Hippocampal formation (tissue), 2 donors: ENCODE data around the gene HPX.
"Not testable (repeated sequence)": the region's sequence is repeated elsewhere in the genome, so short reads cannot be mapped to it uniquely, and the experiment has no call there.

Experiments used
- DNase-seq, 2 donors: peaks; one replicate each; lab custom pipeline; 2025; lab: John Stamatoyannopoulos, UW

HPX gene

GRCh38 chr11:6414874-6415328, 25.9 kb downstream of the HPX start:
- DNase-seq, result no peak

DNA sequence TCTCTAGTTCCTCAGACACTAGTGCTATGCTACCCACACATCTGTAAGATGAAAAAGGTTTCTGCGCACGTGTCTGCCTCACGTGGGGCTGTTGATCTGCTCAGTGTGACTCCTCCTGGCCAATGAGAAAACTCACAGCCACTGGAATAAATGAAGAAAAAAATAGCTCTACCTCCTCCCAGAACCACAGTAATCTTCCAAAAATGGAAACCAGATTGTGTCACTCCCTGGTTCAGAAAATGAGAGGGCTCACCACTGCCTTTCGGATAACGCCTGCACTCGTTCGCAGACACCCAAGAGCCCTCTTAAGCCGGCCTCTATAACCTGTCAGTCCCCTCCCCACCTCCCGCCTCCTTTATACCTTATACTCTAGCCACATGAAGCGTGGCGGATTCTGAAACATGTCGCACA, 27.0 kb downstream of the HPX start:
- DNase-seq, result no peak

DNA sequence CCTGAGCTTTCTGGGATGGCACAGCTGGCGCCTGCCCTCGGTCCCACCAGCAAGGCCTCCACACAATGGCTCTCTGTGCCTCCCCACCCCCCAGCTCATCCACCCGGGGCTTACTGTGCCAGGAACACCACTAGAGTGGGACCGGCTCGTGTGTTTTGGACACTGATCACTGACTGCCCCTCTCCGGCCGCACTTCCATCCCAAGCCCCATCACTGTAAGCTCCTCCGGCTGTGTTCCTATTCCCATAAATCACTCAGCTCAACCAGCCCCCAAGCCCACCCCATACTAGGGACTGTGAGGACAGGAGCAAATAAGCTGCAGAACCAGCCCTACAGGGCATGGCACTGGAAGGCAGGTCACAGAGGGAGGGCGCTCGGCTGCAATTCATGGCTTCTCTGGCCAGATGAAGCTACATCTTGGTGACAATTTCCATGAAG, 29.2 kb downstream of the HPX start:
- DNase-seq, result peak; percentile 82 to 88

DNA sequence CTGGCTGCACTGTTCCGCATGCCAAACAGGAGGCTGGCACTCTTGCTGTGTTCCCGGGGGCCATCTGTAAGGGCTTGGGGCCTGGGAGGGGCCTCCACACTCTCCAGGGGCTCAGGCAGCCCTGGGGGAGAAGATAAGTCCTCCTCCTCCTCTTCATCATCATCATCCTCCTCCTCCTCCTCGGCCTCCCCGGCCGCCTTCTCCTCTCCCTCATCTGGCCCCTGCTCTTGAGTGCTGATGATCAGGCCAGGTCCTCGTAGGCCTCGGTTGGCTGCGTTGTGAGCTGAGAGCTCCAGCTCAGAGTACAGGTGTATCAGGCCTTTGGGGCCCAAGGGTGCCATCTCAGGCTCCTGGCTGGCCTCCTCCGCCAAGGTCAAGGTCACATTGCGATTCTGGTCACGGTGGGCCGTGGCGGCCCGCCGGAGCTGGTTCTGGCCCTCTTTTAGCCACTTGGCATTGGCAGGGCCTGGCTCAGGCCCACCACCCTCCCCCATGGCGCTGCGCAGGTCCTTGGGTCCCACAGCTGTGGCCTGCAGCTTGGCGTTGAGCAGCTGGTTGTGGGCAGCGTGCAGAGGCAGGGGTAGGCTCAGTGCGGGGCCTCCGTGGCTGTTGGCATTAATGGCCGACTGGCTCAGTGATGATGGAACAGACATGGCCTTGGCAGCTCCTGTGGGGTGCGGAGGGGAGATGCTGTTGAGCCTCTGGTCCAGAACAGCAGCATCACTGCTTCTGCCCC, 29.9 kb downstream of the HPX start:
- peak in 1 of 2 donors; percentile 71 for DNase-seq

DNA sequence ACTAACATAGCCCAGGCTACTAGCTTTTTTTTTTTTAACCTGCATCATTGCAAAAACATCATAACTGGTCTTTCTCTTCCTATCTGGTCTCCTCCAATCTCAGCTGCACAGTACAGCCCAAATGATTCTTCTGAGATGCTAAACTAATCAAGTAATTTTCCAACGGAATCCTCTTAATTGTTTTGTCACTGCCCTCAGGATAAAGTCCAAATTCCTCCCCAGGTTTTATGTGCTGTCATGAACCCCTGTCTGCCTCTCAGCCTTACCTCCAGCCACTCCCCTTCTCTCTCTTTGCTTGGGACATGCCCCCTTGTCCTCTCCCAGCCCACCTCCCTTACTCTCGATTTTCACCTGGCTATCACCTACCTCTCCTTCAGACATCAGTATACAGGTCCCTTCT, 34.4 kb downstream of the HPX start:
- no peak for DNase-seq

- no peak for DNase-seq
Observed at GRCh38 chr11:6405846-6406245, 34.9 kb downstream of the HPX start.

DNA sequence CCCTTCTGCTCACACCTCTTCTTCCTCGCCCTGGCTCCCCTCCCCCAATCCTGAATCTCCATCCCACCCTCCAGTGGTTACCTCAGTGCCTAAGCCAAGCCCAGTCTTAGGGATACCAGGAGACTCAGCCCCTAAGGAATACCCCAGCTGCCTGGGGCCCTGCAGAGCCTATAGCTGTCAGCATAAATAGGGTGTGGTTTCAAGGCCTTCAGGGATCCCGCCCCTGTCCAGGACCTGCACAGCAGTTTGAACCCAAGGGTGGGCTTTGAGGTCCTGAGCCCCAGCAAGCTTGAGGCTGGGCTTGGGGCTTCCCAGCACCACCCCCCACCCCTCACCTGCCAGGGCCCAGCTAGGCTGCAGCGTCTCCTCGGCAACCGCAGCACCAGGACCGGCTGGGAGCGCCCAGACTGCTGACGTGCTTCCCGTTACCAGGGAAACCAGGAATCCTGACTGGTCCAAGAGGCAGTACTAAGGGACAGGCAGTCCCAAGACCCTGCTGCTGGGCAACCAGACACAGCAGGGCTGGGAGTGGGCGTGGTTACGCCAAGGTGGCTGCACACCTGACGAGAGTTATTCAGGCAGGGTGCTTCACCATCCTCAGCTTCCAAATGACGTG, 35.6 kb downstream of the HPX start:
- peak; percentile 39 to 42 for DNase-seq

DNA sequence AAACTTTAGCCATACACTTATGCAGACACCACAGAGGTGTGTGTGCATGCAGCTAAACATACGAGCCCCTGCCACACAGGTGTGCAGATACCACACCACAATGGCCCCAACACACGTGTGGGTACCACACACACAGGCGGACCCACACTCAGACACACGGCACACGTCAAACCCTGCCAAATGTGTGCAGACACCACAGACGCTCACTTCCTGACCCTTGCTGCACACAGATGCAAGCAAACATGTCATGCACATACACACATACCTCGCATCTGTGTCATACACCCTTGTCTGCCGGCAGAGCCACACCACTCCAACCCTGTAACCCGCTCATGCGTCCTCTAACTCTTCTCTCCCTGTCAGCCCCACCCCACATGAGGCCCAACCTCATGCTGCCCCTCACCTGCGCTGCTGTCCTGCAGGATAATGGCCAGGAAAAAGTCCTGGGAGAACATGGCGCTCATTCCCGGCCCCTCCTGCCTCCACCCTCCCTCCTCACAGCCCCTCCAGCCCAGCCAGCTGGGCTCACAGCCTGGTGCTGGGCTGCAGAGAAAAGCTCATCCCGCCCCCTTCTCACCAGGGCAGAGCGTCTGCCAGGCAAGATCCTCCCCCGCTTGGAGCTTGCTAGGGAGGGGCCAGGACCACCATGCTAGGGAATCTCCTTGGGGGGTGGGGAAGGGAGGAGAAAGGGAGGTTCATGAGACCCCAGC, 36.3 kb downstream of the HPX start:
- DNase-seq, result peak; percentile 45 to 57

DNA sequence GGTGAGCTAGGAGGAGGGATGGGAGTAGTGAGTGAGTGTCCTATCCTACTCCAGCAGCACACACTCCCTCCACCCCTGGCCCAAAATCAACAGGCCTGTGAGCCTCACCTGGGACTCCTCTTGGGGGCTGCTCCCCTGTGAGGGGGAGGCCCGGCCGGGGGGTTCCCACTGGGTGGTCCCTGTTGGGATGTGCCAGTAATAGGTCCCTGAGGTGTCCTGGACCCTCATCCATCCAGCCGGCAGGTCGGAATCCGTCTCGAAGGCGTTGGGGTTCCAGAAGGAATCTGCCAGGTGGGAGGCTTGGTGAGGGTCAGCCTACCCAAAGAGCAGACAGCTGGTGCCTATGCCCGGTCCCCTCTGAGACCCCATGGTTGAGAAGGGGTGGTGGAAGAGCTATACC, 37.2 kb downstream of the HPX start:
- no peak for DNase-seq

DNA sequence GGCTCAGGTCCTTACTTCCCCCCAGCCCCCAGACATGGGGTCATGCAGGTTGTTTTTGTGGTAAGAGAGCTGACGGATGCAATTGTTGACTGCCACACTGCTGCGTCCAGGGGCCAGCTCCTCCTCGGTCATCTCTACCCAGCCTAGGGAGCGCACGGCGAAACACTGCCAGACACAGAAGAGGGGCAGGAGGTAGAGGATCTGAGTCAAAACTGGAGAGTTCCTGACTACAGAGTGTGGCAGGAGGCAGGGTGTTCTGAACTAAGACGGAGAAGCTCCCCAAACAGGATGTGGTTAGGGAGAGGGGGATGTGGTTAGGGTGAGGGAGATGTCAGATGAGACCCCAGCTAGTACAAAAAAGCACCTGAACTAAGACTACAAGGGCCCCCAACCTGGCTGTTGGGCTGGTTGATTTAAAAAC, 38.2 kb downstream of the HPX start:
- DNase-seq, result no peak

DNA sequence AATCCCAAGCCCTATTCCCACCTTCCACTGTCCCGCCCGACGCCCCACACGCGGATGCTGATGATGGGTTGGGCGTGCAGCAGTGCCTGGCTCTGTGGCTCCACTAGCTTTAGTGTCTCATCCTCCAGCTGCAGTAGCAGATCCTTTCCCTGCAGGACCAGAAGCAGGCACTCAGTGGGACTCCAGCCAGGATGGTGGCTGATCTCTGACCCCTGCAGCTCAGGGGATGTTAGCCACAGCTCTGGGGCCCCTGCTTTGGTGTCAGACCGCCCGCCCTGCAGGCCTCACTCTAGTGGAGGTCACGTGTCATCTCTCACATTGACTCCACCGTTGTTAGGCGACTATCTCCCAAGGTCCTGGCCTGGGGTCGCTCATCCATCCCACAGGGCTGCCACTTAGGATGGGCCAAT, 38.7 kb downstream of the HPX start:
- DNase-seq, result no peak

DNA sequence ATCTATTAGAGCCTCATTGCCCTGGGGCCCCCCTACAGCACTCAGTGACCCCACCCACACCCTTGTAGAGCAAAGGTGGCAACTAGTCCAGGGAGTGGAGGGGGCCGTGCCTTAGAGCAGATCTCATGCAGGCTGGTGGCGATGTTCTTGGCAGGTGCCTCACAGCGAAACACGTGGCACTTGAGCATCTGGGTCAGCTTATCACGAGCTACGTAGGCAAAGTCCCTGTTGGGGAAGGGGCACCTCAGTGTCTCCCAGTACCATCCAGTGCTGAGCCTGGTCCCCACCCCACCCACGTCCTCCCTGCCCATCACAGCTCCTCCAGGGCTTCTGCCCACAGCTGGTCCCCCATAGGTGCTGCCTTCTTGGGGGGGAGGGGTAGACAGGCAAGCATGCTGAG, 39.3 kb downstream of the HPX start:
- no peak for DNase-seq

GRCh38 chr11:6400431-6401345, 40.1 kb downstream of the HPX start:
- no peak for DNase-seq

DNA sequence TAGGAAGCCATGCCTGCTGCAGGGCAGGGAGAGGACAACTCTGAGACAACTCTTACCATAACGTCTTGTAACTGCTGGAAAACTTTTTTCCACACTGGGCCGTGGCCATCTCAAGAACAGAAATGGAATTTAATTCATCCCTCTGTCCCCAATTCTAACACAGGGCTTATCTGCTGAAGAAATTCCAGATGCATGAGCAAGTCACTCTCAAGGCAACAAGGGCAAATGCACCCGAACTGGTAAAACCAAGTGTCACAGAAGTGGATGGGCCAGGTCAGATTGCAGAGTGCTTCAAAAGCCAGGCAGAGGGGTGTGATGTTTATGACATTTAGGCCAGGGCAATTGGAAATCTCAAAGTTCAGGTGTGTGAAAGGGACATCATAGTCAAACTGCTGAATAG, 43.2 kb downstream of the HPX start:
- no peak for DNase-seq

GRCh38 chr11:6397156-6397555, 43.6 kb downstream of the HPX start:
- DNase-seq, result no peak

DNA sequence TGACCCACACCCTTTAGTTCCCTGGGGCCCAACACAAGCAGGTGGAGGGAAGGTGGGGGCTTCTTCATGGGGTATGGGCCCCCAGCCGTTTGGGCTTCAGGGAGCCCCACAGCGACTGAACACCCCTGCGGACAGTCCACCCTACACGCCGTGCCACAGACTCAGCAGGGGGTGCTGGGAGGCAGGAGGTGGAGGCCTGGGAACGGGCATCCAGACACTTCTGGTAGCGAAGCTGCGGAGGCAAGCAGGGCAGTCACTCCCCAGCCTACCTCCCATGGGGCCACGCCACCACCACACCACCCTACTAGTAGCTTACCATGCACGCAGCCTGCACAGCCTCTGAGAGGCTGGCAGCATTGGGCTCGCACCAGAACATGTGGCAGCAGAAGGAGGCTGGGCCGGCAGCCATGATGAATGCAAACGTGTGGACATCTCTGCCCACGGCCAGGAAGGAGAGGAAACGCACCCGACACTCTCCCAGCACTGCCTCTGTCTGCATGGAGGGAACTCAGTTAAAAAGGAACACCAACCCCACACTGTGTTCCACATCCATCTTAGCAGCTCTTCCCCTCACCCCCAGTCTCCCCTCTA, 45.2 kb downstream of the HPX start:
- peak in 1 of 2 donors; percentile 18 for DNase-seq

- DNase-seq, result no peak
Observed at GRCh38 chr11:6393989-6394670, 46.7 kb downstream of the HPX start.

- DNase-seq, result not testable (repeated sequence)
Observed at GRCh38 chr11:6392251-6392650, 48.5 kb downstream of the HPX start.

GRCh38 chr11:6391537-6392134, 49.2 kb downstream of the HPX start:
- no peak for DNase-seq

- no peak for DNase-seq
Observed at GRCh38 chr11:6390718-6391469, 49.9 kb downstream of the HPX start.
